ENCODE data around the gene CELSR2.
"Not testable (repeated sequence)": the region's sequence is repeated elsewhere in the genome, so short reads cannot be mapped to it uniquely, and the experiment has no call there.

The CELSR2 gene

GRCh38 chr1:109213824-109214693, 35.3 kb upstream of the CELSR2 start, which contains the start of gene SARS1:
TSS of gene SARS1 (plus strand) at chr1:109213918. CDS start at chr1:109213993, 75 bp downstream.
- DNase-seq (ENCODE audit: low read depth in 1 of 2, low spot score in 1 of 2): peak; percentile 73 to 87
- TF ChIP-seq JUND (IDR thresholded peaks at IDR 0.05; ENCODE audit: low read depth): no peak
- in situ Hi-C loops (cut with HindIII; ENCODE audit: low pct_unique_long_range_greater_than_20kb, low sequenced_read_pairs): no loop called here

- DNase-seq (ENCODE audit: low read depth in 1 of 2, low spot score in 1 of 2): peak in 1 of 2 experiments; percentile 62
Measured at GRCh38 chr1:109214695-109215623, 34.4 kb upstream of the CELSR2 start.

DNA sequence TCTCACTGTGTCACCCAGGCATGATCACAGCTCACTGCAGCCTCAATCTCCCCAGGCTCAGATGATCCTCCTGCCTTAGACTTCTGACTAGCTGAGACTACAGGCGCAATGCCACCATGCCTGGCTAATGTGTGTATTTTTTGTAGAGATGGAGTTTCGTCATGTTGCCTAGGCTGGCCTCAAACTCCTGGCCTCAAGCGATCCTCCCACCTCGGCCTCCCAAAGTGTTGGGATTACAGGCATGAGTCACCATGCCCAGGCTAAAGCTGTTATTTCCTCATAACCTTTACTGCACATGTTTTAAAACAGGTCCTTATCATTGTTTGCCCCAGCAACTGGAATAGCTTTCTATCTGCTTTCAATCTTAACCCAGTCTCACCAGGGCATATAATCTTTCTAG, 32.7 kb upstream of the CELSR2 start:
- DNase-seq (ENCODE audit: low read depth in 1 of 2, low spot score in 1 of 2): no peak
- no peak for TF ChIP-seq JUND (IDR thresholded peaks at IDR 0.05; ENCODE audit: low read depth)
- in situ Hi-C loops (cut with HindIII; ENCODE audit: low pct_unique_long_range_greater_than_20kb, low sequenced_read_pairs): no loop called here

More at GRCh38 chr1:109214695-109215623, 34.4 kb upstream of the CELSR2 start:
- in situ Hi-C loops (cut with HindIII; ENCODE audit: low pct_unique_long_range_greater_than_20kb, low sequenced_read_pairs): no loop called here
- no peak for TF ChIP-seq JUND (IDR thresholded peaks at IDR 0.05; ENCODE audit: low read depth)

- in situ Hi-C loops (cut with HindIII; ENCODE audit: low pct_unique_long_range_greater_than_20kb, low sequenced_read_pairs): no loop called here
- no peak for DNase-seq (ENCODE audit: low read depth in 1 of 2, low spot score in 1 of 2)
- TF ChIP-seq JUND (IDR thresholded peaks at IDR 0.05; ENCODE audit: low read depth): no peak
Measured at GRCh38 chr1:109218516-109218915, 30.8 kb upstream of the CELSR2 start.

- in situ Hi-C loops (cut with HindIII; ENCODE audit: low pct_unique_long_range_greater_than_20kb, low sequenced_read_pairs); DNase-seq (ENCODE audit: low read depth in 1 of 2, low spot score in 1 of 2): not testable (repeated sequence)
Measured at GRCh38 chr1:109221201-109221600, 28.1 kb upstream of the CELSR2 start.

GRCh38 chr1:109225308-109225707, 24.0 kb upstream of the CELSR2 start:
- no peak for TF ChIP-seq JUND (IDR thresholded peaks at IDR 0.05; ENCODE audit: low read depth)
- in situ Hi-C loops (cut with HindIII; ENCODE audit: low pct_unique_long_range_greater_than_20kb, low sequenced_read_pairs): no loop called here
- DNase-seq (ENCODE audit: low read depth in 1 of 2, low spot score in 1 of 2): no peak

DNA sequence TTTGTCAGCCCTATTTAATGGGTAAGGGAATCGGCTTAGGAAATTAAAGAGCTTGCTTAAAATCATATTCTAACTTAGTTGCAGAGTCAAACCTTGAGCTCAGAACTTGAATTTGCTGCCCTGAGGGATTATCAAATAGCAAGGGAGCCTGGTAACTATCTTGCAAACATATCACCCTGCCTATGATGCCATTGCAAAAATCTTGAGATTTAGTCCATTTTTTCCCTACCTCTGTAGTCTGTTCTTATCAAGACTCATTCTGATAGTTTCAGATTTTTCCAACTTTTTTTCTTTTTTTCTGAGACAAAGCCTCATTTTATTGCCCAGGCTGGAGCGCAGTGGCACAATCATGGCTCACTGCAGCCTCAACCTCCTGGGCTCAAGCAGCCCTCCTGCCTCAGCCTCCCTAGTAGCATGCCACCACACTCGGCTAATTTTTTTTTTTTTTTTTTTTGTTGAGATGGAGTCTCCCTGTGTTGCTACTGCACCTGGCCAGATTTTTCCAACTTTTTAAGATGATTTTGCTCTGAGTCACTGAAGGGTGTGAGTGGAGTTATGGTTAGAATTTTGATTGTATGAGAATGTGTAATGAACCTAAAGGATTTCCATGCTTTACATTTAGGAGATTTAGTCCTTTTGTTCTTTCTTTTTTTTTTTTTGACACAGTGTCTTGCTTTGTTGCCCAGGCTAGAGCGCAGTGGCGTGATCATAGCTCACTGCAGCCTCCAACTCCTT, 23.5 kb upstream of the CELSR2 start:
- in situ Hi-C loops (cut with HindIII; ENCODE audit: low pct_unique_long_range_greater_than_20kb, low sequenced_read_pairs): no loop called here
- TF ChIP-seq JUND (IDR thresholded peaks at IDR 0.05; ENCODE audit: low read depth): no peak
- no peak for DNase-seq (ENCODE audit: low read depth in 1 of 2, low spot score in 1 of 2)

- in situ Hi-C loops (cut with HindIII; ENCODE audit: low pct_unique_long_range_greater_than_20kb, low sequenced_read_pairs): no loop called here
- TF ChIP-seq JUND (IDR thresholded peaks at IDR 0.05; ENCODE audit: low read depth): no peak
- no peak for DNase-seq (ENCODE audit: low read depth in 1 of 2, low spot score in 1 of 2)
Measured at GRCh38 chr1:109228167-109228566, 21.2 kb upstream of the CELSR2 start.

GRCh38 chr1:109229531-109230127, 19.7 kb upstream of the CELSR2 start:
- DNase-seq (ENCODE audit: low read depth in 1 of 2, low spot score in 1 of 2): no peak
- in situ Hi-C loops (cut with HindIII; ENCODE audit: low pct_unique_long_range_greater_than_20kb, low sequenced_read_pairs): no loop called here

GRCh38 chr1:109231066-109231465, 18.3 kb upstream of the CELSR2 start:
- TF ChIP-seq JUND (IDR thresholded peaks at IDR 0.05; ENCODE audit: low read depth): no peak
- in situ Hi-C loops (cut with HindIII; ENCODE audit: low pct_unique_long_range_greater_than_20kb, low sequenced_read_pairs): no loop called here
- DNase-seq (ENCODE audit: low read depth in 1 of 2, low spot score in 1 of 2): no peak

More at GRCh38 chr1:109229531-109230127, 19.7 kb upstream of the CELSR2 start:
- no peak for TF ChIP-seq JUND (IDR thresholded peaks at IDR 0.05; ENCODE audit: low read depth)

- TF ChIP-seq JUND (IDR thresholded peaks at IDR 0.05; ENCODE audit: low read depth): no peak
- no peak for DNase-seq (ENCODE audit: low read depth in 1 of 2, low spot score in 1 of 2)
- in situ Hi-C loops (cut with HindIII; ENCODE audit: low pct_unique_long_range_greater_than_20kb, low sequenced_read_pairs): no loop called here
Measured at GRCh38 chr1:109235137-109235536, 14.2 kb upstream of the CELSR2 start.

DNA sequence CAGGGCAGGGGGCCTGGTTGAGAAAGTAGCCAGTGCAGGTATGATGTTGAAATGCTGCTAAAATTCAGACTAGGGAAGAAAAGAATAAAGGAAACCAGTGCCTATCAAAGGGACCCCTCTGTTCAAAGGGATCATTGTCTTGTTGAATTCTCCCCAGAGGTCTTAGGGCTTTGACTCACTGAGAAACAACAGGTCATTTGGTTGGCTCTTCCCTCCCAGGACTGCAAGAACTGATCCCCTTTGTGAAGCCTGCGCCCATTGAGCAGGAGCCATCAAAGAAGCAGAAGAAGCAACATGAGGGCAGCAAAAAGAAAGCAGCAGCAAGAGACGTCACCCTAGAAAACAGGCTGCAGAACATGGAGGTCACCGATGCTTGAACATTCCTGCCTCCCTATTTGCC, 11.8 kb upstream of the CELSR2 start:
- no peak for DNase-seq (ENCODE audit: low read depth in 1 of 2, low spot score in 1 of 2)
- in situ Hi-C loops (cut with HindIII; ENCODE audit: low pct_unique_long_range_greater_than_20kb, low sequenced_read_pairs): no loop called here
- TF ChIP-seq JUND (IDR thresholded peaks at IDR 0.05; ENCODE audit: low read depth): no peak

Measured in T47D (cell line).